ENCODE data around the gene POLG2.
"Not testable (repeated sequence)": the region's sequence is repeated elsewhere in the genome, so short reads cannot be mapped to it uniquely, and the experiment has no call there.

POLG2 gene

GRCh38 chr17:64506201-64506575, 9.3 kb upstream of the POLG2 start, which contains the start of gene DDX5:
TSS of gene DDX5 (minus strand) at chr17:64506289. CDS start at chr17:64506119, 170 bp downstream.
- in situ Hi-C loops (cut with MboI; ENCODE audit: low sequenced_read_pairs), result no loop called here

DNA sequence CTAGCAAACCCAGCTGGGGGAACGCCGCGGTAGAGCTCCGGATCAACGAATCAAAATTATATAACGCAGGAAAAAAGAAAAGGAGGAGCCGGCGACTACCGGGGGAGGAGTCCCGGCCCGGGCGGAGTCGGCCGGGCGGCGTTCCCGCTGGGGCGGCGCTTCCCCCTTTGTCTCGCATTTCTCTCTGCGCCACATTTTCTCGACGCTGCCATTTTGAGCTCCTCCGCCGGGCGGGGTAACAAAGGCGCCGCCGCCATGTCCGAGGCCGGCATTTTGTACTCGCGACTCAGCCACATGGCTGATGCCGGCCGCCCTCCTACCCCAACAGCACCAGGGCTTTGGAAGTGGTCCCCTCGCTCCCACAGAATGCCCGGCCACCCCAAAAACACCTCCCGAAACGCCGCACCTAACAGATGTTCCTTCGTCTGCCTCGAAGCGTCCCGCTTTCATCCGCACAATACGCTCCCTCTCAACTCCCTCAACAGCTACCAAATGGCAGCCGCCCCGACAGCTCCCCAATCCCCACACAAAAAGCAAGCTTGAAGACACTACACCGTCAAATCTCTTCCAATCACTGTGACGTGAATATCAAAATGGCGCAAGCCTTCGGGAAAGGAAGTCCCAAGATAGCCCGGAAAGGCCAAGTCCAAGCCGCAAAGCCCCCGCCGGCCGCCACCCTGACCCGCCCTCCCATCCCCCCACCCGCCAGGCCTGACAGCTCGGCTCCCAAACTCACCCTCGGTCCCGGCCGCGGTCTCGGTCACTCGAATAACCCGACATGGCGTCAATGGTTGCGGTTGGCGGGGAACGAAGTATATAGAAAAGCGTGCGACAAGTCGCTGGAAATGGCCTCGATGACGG, 8.7 kb upstream of the POLG2 start:
- in situ Hi-C loops (cut with MboI; ENCODE audit: low sequenced_read_pairs), result no loop called here

- in situ Hi-C loops (cut with MboI; ENCODE audit: low sequenced_read_pairs), result no loop called here
These were observed 8.0 kb upstream of the POLG2 start for GRCh38 chr17:64504769-64505339.

DNA sequence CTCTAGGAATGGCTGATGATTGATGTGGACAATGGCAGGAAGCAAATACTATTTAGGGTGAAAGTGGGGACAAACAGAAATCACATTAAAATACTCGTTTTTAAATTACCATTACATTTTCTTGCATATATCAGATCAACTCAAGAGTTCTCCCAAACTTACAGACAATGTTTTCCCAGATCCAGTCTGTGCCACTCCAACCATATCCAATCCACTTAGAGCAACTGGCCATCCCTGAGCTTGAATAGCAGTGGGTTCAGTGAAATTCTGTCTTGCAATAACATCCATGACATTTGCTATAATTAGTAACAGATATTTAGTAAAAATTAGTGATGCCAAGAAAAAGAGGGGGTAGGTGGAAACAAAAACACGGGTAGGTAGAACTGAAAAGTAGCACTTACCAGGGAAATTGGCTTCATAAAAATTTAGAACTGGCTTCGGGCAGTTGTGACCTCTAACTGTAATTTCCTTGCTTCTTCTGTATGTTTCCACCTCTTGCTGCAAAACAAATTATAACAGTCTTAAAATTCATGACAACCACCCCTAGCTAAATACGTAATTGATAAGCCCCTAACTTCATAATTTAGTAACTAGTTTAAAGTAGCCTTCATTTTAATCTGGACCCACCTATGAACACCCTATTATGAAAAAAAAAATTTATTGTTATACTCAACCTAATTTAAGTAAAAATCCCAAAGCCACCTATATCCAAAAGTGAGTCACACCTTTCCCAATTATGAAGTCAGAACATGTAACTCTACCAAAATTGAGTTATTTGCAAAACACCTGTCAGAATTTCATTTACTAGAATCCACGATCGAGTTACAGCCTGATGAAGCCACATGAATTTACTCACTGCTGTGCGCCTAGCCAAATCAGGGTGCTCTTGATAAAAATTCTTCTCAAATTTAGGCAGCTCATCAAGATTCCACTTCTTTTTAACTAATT, 7.2 kb upstream of the POLG2 start:
- in situ Hi-C loops (cut with MboI; ENCODE audit: low sequenced_read_pairs), result no loop called here

GRCh38 chr17:64503341-64503740, 6.5 kb upstream of the POLG2 start:
- in situ Hi-C loops (cut with MboI; ENCODE audit: low sequenced_read_pairs), result no loop called here

GRCh38 chr17:64502809-64503208, 6.0 kb upstream of the POLG2 start:
- in situ Hi-C loops (cut with MboI; ENCODE audit: low sequenced_read_pairs), result no loop called here

DNA sequence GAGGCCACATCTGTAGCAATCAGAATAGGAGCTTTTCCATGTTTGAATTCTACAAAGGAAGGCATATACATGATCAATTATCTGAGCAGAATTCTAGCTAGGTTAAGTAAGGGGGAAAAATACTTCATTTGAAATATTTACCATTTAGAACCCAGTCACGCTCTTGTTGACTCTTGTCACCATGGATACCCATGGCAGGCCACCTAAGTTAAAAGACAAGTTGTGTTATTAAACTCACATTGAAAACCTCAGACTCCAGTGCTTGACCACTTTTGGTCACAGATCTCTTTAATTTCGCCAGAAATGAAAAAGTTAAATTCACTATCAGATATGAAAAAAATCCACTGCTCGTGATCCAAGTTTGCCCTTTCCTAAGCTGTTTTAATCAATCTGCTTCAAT, 5.2 kb upstream of the POLG2 start:
- in situ Hi-C loops (cut with MboI; ENCODE audit: low sequenced_read_pairs), result no loop called here

DNA sequence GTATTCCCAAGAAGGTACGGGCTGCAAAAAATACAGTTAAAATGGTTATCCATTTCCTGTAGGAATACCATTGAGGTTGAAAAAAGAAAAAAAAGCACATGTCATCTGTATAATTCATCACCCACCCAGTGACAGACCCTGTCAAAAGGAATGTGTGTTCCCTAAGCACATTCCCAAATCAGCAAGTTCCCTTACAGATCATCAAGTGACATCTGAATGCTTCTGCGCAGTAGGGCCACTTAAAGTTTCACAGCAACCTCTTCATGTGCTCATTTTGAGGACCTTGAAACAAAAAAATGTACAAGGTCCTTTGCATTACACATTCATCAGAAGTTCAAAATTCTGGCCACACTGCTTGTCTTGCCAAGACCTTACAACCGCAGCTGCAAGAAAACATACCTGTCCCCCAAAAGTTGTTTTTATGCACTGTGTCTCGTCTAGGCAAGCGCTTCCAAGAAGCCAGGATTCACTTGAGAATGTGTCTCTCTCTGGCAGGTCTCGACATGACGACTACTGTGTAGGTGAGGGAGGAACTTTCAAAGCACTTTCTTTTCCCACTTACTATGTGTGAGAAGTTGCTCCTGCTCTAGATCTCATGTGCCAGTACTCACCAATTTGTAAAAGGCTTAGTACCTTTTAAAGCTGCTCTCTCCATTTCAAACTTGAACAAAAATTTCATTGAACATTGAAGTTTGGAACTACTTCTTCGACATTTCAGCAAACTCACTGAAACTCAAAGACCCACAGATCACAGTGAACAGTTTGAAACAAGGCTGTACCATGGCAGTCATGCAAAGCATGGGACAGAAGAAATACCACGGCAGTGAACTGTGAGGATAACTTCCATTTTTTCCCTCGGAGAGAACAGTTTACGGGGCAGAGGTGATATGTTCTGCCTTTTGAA, 4.3 kb upstream of the POLG2 start:
- in situ Hi-C loops (cut with MboI; ENCODE audit: low sequenced_read_pairs), result no loop called here

- in situ Hi-C loops (cut with MboI; ENCODE audit: low sequenced_read_pairs), result no loop called here
These were observed 3.6 kb upstream of the POLG2 start for GRCh38 chr17:64500487-64500859.

DNA sequence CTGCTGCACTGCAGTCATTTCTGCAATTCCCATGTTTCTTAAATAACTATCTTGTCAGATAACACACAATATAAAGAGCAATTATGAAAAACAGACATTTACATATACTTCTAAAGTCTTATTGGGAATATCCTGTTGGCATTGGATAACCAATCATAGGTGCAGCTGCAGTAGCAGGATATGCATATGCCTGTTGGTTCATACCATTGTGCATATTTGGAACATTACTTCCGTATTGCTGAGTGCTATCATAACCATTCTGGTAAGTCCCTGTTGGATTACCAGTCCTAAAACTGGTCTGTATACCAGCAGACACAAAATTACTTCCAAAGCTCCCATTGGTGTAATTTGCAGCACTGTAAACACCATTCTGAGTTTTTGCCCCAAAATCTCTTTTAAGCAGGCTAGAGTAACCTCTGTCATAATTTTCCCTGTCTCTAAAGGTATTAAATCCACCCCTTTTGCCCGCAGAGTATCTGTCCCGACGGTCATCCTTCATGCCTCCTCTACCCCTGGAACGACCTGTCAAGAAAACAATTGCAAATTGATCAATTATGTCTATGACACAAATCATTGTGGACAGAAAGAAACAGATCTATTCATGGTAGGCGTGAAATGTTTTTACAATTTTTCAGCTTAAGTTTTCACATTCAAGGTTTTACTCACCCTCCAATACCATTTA, 3.1 kb upstream of the POLG2 start:
- in situ Hi-C loops (cut with MboI; ENCODE audit: low sequenced_read_pairs), result no loop called here

- in situ Hi-C loops (cut with MboI; ENCODE audit: low sequenced_read_pairs), result no loop called here
These were observed 1.7 kb upstream of the POLG2 start for GRCh38 chr17:64498308-64499203.

DNA sequence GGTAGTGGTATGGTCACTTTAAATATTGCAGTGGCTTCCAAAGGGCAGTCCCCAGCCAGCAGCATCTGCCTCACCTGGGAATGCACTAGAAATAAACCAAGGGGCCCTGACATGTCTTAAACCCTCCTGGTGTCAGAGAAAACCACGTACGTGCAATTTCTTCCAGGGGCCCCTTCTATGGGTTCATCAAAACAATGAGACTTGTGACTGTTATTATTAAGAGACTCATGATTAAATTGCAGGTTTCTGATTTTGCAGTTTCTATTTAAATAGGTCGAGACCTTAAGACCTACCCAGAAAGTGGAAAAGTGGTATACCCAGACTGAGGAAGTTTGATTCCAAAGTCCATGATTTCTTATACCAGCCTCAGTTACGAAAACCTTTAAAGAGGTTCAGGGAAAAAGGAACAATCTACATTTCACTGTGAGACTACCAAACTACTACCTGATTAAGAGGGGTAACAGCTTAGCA, 746 bp upstream of the POLG2 start:
- in situ Hi-C loops (cut with MboI; ENCODE audit: low sequenced_read_pairs), result no loop called here

GRCh38 chr17:64496348-64496785, 487 bp downstream of the POLG2 start:
- in situ Hi-C loops (cut with MboI; ENCODE audit: low sequenced_read_pairs), result no loop called here

DNA sequence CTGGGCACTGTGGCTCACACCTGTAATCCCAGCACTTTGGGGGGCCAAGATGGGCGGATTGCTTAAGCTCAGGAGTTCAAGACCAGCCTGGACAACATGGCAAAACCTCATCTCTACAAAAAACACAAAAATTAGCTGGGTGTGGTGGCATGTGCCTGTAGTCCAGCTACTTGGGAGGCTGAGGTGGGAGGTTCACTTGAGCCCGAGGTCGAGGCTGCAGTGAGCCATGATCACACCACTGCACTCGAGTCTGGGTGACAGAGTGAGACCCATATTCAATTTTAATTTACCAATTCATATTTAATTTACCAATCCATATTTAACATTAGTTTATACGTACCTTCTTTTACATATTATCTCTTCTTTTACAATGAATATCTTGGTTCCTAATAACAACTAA, 1.6 kb downstream of the POLG2 start:
- in situ Hi-C loops (cut with MboI; ENCODE audit: low sequenced_read_pairs), result not testable (repeated sequence)

DNA sequence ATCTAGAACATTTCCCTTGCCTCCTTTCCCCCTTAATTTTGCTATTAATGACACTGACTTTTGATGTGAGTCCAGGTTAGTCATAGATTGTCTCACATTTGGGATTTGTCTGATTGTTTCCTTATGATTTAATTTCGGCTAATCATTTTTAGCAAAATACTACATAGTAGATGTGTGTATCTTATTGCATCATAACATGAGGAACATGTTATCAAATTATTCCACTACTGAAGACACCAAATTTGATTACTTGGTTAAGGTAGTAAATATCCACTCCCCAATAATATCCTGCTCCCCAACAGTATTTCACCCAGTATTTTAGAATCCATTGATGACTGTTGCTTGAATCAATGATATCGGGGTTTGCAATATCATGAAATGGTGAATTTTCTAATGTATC, 2.7 kb downstream of the POLG2 start:
- in situ Hi-C loops (cut with MboI; ENCODE audit: low sequenced_read_pairs), result loop anchor here (5.0 kb wide), 1 partner anchor 72 kb away; no protein-coding TSS in a partner anchor

DNA sequence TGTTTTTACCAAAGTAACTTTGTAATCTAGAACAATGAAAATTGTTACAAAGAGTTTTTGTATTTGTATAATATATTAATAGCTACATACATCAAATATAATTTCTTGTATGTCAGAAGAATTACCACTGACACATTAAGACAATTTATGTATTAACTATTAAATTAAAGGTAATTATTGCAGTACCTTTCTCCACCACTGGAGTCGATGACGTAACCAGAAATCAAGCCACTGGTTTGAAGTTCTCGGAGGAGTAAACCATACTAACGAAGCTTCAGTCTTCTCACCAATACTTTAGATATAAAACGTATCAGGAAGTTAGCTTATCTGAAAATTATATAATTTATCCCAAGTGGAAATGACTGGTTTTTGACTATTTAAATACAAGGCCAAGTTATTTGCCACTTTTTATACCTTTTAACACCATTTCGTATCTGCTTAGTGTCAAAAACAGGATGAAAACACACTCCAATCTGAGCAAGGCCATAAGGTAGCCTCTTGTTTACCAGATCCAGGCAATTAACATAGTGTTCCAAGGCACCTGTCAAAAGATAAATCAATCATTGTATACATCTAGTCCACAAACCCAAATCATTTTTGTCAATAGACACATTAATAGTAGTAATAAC, 4.3 kb downstream of the POLG2 start:
- in situ Hi-C loops (cut with MboI; ENCODE audit: low sequenced_read_pairs), result loop anchor here (5.0 kb wide), 1 partner anchor 70 kb away; no protein-coding TSS in a partner anchor

- in situ Hi-C loops (cut with MboI; ENCODE audit: low sequenced_read_pairs), result loop anchor here (5.0 kb wide), 1 partner anchor 70 kb away; no protein-coding TSS in a partner anchor
These were observed 4.9 kb downstream of the POLG2 start for GRCh38 chr17:64491994-64492393.

All from HL-60/S4 treated with phorbol 12-myristate 13-acetate at 8.2 ng/mL for 4 days and 3 days (cell line).